GM21381 (cell line): ENCODE results near the gene LRP2.

Source experiments
- ATAC-seq: cut with Tn5 transposase; IDR thresholded peaks from one replicate; pipeline ENCODE4 v1.9.1; 2021; ENCODE audit warnings: mild to moderate bottlenecking, moderate library complexity; ENCODE audit not compliant: unreplicated experiment

LRP2 gene

GRCh38 chr2:169131587-169132512 is 230.5 kb downstream of the LRP2 start:
- ATAC-seq: no peak

GRCh38 chr2:169129703-169130243 is 232.6 kb downstream of the LRP2 start:
- ATAC-seq: no peak

GRCh38 chr2:169119851-169120250 is 242.5 kb downstream of the LRP2 start:
- no peak for ATAC-seq

DNA sequence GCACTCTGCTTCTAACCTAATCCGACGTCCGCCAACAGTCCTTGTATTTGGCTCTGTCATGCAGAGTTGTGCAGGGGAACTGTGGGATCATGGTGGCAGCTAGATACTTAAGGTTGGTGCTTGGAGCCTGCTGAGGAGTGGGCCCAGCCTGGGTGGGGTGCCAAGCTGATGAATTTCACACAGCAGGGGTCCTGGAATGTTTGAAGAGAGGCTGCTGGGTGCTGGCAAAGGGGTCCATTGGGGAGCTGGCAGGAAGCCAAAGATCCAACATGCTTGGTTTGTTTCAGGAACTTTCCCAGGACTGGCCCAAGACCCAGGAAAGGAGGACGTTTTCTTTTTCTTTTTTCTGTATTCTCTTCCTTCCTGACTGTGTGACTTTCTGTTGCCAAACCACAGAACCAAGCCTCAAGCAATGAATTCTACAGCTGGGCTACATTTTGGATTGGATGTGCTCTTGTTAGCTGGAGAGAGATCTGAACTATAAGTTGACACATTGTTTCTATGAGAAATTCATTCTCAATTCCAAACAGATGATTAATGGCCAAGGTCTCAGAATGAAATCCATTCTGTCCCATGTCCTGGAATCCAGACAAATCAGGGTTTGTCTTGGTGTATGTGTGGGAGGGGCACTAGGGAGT is 243.1 kb downstream of the LRP2 start:
- no peak for ATAC-seq

DNA sequence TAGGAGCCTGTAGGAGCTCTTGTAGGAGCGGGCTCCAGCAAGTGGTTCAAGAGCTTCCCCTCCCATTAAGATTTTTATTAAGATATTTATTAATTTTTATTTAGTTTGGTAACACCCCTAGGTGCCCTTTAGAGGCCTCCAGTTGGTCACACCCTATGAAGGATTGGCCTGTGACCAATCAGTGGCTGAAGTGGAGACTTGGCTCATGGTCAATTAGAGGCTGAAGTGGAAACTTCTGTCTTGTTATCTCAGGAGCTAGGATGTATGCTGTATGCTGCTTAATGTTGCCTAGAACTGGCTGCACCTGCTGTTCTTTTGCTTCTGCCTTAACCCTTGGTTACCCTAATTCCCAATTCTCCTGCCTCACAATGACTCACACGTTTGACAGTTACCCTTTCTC is 244.3 kb downstream of the LRP2 start:
- ATAC-seq: no peak

DNA sequence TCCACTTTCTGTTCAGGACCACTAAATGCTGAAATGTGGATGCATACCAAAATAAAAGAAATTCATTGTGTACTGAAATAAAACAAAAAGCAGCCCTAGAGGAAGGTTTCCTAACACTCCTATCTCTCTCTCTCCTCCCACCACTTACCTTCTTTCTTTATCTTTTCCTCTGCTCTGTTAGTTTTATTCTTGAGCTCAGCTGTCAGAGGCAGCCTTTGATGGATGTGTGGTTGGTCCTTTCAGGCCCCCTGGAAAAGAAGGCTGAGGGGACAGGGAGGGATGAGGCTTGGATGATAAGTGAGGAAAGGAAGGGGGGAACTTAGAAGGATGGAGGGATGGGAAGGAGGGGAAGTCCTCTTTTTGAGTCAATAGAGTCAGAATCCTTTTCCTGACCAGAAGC is 245.3 kb downstream of the LRP2 start:
- no peak for ATAC-seq

GRCh38 chr2:169116327-169116726 is 246.0 kb downstream of the LRP2 start:
- no peak for ATAC-seq

DNA sequence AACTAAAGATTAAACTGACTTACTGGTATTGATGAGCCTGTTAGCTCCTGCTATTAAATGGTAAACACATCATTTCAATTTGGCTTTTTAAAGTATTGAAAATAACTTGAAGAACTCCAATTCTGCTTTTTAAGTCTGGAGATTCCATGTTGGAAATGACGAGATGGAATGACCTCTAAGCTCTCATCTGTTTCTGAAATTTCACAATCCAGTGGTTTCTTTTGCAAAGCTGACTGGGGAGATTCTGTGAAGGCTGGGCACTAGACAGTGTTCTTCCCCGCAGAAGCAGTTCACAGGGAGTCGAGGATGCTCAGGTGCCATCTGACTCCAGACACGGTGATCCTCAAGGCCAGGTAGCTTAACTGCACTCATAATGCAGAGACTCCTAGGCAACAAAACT is 248.3 kb downstream of the LRP2 start:
- ATAC-seq: no peak

- ATAC-seq: no peak
Observed at GRCh38 chr2:169112841-169113240, 249.5 kb downstream of the LRP2 start.

DNA sequence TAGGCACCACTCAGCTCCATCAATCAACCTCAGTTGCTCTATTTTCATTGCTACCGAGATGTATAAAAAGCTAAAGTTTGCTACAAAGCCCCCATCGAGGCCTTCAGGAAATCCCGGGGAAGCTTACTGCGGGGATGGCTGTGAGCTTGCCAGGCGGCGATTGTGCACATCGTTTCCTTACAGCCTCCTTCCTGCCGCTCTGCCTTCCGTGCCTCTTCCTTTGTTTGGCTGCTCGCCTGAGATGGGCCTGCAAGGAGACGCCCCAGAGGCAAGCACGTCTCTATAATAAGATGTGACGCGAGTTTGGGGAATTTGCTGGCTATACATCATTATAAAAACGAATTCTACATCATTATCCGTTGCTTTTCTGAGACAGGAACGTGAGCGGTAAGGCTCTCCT is 251.4 kb downstream of the LRP2 start:
- no peak for ATAC-seq

GRCh38 chr2:169110419-169110818 is 251.9 kb downstream of the LRP2 start:
- no peak for ATAC-seq

- ATAC-seq: peak; percentile 48
Observed at GRCh38 chr2:169109502-169110409, 252.6 kb downstream of the LRP2 start.

DNA sequence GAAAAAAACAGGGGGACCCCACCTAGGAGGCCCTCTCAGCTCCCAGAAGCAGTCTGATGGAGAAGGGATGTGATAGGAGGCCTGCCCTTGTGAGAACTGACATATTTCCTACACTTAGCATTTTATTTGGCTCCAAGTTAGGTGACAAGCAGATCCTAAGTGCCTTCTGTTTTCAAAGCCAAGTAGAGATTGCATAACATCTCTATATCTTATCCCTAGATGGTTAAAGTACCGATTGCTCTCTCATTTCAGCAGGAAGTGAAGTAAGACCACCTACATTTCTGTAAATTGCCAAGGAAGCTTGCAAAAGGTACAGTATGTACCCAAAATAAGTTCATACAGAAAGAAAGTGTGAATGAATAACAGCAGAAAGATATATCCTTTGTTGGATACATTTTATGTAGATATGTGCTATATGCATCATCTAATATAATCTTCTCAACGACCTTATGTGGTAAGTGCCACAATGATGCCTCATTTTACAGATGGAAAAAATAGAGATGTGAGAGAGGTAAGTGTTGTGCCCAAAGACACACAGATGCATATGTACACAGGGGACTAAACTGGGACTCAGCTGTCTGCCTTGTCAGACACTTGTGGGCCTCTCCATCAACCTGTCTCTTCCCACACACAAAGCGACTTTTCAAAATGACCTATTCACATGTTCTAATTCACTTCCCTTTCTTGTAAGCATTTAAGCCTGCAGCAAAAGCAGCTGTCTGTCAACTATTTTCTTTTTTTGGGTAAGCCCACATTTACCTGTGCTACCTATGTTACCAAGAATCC is 254.0 kb downstream of the LRP2 start:
- ATAC-seq: no peak

DNA sequence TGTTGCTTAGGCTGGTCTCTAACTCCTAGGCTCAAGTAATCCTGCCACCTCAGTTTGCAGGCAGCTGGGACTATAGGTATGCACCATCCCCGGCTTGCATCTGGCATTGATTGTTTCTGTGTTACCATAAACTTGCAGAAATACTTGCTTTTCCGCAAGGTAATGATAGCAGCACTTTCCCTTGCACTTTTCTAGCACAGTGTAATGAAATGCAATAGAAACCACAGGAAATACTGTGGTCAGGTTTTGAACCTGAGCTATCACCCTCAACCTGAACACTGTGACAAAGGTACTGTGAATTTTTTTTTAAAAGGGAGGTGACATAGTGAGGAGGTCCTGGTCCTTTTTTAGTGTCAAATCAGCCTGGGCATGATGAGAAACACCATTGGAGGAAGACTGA is 254.7 kb downstream of the LRP2 start:
- peak; percentile 78 for ATAC-seq

DNA sequence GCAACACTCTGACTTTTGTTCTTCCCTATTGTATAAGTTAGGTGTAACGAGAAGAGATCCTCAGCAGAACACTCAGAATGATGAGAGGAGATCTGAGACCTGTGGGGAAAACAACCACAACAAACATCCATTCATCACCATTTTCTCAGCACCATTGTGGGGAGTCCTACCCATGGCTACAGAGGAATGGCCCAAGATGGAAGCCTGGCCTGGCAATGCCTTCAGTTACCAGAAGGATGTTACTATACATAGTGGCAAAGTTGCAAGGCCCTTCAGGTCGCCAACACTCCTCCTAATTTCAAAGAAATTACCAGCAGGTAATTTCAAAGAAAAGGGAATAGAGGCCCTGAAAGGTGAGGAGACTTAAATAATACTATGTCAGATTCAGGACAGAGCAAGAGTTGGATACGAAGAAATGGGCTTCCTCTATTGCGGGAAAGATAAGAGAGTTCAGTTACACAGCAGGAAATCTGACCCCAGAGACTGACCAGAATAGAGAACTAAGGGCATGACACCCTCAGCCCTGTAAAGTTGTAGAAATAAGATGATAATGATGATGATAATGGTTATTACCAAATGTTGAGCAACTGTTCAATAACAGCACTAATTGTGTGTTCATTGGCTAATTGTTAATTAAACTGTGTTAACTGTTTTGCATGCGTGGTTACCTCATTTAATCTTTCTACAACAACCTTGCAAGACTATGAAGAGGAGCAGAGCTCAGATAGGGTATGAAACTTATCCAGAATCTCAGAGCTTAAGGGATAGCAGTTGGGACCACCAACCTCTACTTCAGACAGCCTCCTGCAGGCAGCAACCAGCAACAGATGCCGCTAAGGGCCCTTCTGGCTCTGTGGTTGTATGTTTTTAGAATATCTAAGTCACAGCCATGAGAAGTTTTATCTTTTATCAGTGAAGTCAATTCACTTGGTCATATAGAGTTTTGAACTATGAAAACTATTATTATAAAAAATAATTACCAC is 255.5 kb downstream of the LRP2 start:
- ATAC-seq: no peak

- no peak for ATAC-seq
Observed at GRCh38 chr2:169106134-169106533, 256.2 kb downstream of the LRP2 start.

- ATAC-seq: no peak
Observed at GRCh38 chr2:169105476-169105875, 256.9 kb downstream of the LRP2 start.

DNA sequence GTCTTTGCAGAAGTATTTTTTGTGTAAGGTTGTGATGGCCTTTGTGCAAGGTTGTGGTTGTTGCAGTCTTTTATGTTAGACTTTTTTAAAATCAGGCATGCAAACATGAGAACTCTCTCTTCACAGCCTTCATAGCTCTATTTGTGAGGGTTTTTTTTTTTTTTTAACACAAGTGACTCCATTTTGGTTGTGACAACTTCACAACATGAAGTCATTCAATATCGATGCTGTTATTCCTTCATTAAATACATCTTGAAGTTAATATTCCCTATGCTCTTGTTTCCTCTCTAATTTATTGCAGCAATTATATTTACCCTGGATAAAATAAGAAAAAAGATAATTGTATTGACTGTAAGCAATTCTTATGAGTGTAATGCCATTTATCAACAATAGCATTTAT is 257.5 kb downstream of the LRP2 start:
- no peak for ATAC-seq

GRCh38 chr2:169095621-169096105 is 266.7 kb downstream of the LRP2 start:
- peak; percentile 74 for ATAC-seq
